Ectodermal cell (in vitro differentiated cells): ENCODE results near the gene TMCC3.
"Not testable (repeated sequence)": the region's sequence is repeated elsewhere in the genome, so short reads cannot be mapped to it uniquely, and the experiment has no call there.

Experiments
- H3K27ac ChIP-seq: 2 replicates; pipeline ENCODE4 v1.7.0; 2013; ENCODE audit warnings: mild to moderate bottlenecking, low read depth, low read length; ENCODE audit not compliant: insufficient read depth, poor library complexity, severe bottlenecking
- H3K27me3 ChIP-seq: 2 replicates; pipeline ENCODE4 v1.7.0; 2013; ENCODE audit warnings: mild to moderate bottlenecking, low read length; ENCODE audit not compliant: insufficient read depth, control insufficient read depth, poor library complexity, severe bottlenecking
- H3K36me3 ChIP-seq: one replicate; pipeline ENCODE4 v1.7.0; 2013; ENCODE audit warnings: low read length; ENCODE audit not compliant: control insufficient read depth, insufficient read depth
- H3K4me1 ChIP-seq: one replicate; pipeline ENCODE4 v1.7.0; 2013; ENCODE audit warnings: low read length; ENCODE audit not compliant: control insufficient read depth, insufficient read depth
- H3K4me3 ChIP-seq: 2 replicates; pipeline ENCODE4 v1.7.0; 2013; ENCODE audit warnings: low read depth, low read length, control low read depth; ENCODE audit not compliant: insufficient read depth
- H3K9me3 ChIP-seq: 2 replicates; pipeline ENCODE4 v1.7.0; 2013; ENCODE audit warnings: mild to moderate bottlenecking, low read length, moderate library complexity; ENCODE audit not compliant: control insufficient read depth
- WGBS, 2 experiments: methylation state at CpG; one replicate each; pipeline ENCODE4 v1.1.7; 2013; ENCODE audit warnings: missing lambda C conversion rate in 2 of 2; 5-methylcytosine and 5-hydroxymethylcytosine counted together

Gene TMCC3

DNA sequence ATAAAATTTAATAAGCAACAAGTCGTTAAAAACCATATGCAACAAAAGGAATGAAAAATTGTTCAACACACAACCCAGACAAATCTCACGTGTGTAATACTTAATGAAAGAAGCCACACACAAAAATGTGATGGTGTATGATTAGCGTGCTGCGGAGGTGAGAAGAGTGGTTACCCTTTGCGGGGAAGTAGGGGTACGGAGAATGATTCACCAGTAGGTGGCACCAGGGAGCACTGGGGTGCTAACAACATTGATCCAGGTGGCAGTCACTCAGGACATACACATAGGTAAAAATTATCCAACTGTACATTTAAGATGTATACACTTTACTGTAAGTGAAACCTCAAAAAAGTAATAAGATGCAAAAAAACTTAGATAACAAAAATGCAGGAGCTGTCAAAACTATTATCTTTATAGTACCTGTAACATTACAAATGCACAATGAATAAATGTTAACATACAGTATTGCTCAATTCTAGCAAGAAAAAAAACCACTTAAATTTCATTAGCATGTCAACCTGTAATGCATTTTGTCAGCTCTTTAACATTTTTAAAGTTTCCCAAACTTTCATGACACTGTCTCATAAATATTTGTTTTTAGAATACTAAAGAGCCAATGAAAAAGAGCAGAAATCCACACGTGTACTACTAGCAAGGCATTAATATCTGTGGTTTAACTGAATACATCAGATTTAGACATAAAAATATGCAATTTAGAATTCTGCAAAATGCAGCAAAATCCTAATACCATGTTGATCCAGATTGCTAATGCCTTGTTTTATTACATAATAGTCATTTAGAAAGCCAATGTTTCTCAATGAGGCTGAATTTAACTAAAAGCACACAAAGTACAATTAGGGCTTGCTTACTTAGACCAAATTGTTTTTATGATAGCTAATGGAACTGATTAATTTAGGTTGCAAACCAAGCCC, 46.7 kb downstream of the TMCC3 start:
- Histone ChIP-seq H3K27me3 (no peaks in the 10 kb centered on the region), H3K36me3 (no peaks in the 10 kb centered on the region), H3K4me1 (no peaks in the 10 kb centered on the region), H3K4me3 (no peak overlapping the region), H3K27ac (no peak overlapping the region), H3K9me3 (no peaks in the 10 kb centered on the region)
- WGBS, 2 experiments, result 71 to 73% methylated on average over 6 to 7 of the region's 7 CpGs

DNA sequence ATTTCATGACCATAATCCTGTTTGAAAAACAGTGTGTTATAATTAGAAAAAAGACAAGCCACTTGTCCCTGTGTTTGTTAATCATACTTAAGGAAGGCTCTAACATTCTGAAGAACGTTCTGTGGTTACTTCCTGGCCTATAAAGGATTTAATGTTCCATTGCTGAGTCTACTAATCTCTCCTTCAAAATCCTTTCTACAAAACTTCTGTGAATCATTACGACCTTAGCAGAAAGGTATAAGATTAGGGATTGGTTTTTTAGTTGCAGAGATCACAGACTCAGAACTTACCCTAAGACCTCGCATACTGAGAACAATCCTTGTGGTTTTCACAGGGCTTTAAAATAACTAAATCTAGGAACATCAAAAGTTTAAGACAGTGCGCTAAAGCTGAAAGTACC, 48.3 kb downstream of the TMCC3 start:
- 95 to 96% methylated on average over 3 to 4 of the region's 4 CpGs for WGBS, 2 experiments
- H3K9me3 ChIP-seq, result no peaks in the 10 kb centered on the region
- H3K4me3 ChIP-seq, result no peak overlapping the region
- H3K4me1 ChIP-seq, result no peaks in the 10 kb centered on the region
- H3K27me3 ChIP-seq, result no peaks in the 10 kb centered on the region
- H3K36me3 ChIP-seq, result no peaks in the 10 kb centered on the region
- no peak overlapping the region for H3K27ac ChIP-seq

DNA sequence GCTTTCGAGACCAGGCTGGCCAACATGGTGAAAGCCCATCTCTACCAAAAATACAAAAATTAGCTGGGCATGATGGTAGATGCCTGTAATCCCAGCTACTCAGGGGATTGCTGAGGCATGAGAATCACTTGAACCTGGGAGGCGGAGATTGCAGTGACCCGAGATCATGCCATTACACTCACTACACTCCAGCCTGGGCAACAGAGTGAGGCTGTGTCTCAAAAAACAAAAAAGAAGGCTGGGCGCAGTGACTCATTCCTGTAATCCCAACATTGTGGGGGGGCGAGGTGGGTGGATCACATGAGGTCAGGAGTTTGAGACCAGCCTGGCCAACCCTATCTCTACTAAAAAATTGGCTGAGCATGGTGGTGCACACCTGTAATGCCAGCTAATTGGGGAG, 49.0 kb downstream of the TMCC3 start:
- not testable (repeated sequence) for H3K4me1 ChIP-seq, H3K9me3 ChIP-seq, H3K36me3 ChIP-seq, H3K27ac ChIP-seq, H3K27me3 ChIP-seq, H3K4me3 ChIP-seq
- WGBS, 2 experiments, result 91 to 95% methylated on average over 5 of the region's 5 CpGs

DNA sequence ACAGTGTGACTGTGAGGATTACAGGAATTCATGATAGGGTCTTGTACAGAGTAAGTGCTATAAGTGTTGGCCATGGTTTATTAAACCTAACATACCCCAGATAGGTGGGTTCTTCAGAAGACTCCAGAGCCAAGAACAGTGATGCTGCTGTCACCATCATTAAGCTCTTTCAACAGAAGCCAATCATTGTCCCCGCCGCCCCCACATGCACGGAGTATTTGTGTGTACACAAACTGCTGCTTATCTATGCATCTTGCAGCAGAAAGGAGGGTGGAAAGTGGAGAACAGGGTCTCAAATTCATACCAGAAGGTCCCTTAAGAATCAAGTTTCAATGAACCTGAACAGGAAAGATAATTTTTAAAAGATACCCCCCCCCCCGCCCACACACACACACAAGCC, 51.2 kb downstream of the TMCC3 start:
- Histone ChIP-seq H3K27me3 (no peaks in the 10 kb centered on the region), H3K4me1 (no peaks in the 10 kb centered on the region), H3K27ac (no peak overlapping the region), H3K36me3 (no peaks in the 10 kb centered on the region), H3K4me3 (no peak overlapping the region), H3K9me3 (no peaks in the 10 kb centered on the region)
- WGBS, 2 experiments, result 68 to 97% methylated on average over 3 to 4 of the region's 4 CpGs

DNA sequence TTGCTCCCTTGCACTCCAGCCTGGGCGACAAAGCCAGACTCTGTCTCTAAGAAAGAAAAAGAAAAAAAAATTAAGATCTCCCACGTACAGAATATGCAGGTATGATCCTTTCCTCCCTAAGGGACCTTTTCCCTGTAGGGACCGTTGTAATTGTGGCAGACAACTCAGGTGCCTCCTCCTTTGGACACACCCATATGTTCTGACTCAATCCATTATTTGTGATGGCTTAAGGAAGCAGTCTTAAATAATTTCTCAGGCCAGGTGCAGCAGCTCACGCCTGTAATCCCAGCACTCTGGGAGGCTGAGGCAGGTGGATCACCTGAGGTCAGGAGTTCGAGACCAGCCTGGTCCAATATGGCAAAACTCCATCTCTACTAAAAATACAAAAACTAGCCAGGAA, 53.1 kb downstream of the TMCC3 start:
- Histone ChIP-seq H3K36me3 (no peaks in the 10 kb centered on the region), H3K27me3 (no peaks in the 10 kb centered on the region), H3K4me1 (no peaks in the 10 kb centered on the region), H3K9me3 (no peaks in the 10 kb centered on the region), H3K4me3 (no peak overlapping the region), H3K27ac (no peak overlapping the region)
- WGBS, 2 experiments, result 93% methylated on average over 5 of the region's 5 CpGs

DNA sequence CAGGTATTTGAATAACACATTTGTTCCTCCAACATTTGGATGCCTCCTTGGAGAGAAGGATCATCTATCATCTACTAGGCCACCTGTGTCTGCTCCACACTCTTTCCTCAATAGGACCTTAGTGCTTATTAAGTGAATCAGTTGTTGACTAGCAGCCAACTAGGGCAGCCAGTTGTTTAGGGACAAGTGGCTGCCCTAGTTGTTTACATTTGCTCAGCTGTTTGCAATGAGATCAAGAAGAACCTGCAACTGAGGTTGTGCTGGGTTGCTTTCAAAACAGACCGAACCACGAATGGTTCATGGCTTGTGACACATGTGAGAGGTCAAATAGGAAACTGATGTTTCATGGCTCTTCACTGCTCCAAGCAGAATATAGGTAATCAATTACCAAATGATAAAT, 53.8 kb downstream of the TMCC3 start:
- Histone ChIP-seq H3K36me3 (no peaks in the 10 kb centered on the region), H3K9me3 (no peaks in the 10 kb centered on the region), H3K4me3 (no peak overlapping the region), H3K27ac (no peak overlapping the region), H3K27me3 (no peaks in the 10 kb centered on the region), H3K4me1 (no peaks in the 10 kb centered on the region)
- 85 to 89% methylated on average over 2 of the region's 2 CpGs for WGBS, 2 experiments

DNA sequence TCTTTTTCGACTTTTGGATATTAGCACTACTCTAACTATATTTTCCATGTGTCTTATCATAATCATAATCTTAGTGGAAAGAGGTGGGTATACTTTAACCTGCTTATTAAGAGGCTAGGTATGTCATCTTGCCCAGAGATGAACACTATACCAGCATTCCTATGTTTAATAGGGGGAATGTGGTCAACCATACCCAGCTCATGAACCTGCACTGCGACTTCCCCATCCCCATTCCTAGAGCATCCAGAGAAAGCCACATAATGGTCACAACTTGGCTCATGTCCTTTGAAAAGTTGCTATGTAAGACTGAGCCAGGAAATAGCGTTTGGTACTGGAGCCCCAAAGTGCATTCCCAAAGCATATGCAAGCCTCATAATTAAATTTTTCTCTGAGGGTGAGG, 55.2 kb downstream of the TMCC3 start:
- Histone ChIP-seq H3K4me3 (no peak overlapping the region), H3K4me1 (peaks cover 4% of the 10 kb centered on the region), H3K27ac (no peak overlapping the region), H3K27me3 (peaks cover 7% of the 10 kb centered on the region), H3K9me3 (no peaks in the 10 kb centered on the region), H3K36me3 (no peaks in the 10 kb centered on the region)
- WGBS, 2 experiments, result 85 to 95% methylated on average over 3 of the region's 3 CpGs

DNA sequence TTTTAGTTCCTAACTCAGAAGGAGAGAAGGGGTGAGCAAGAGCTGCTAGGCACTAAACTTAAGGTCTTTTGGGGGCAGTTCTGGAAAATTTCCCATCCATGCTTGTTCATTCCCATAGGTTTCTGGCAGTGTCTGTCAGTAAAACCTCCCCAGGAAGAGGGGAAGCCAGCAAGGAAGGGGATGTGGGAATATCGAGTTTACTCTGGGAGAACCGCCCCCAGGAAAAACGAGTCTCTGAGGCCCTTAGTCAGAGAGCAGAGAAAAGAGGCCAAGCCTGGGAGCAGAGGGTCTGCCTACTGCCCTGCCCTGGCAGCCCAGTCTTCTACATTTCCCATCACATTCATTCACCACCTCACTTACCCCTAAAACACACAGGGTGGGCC, 55.9 kb downstream of the TMCC3 start:
- no peak overlapping the region for H3K4me3 ChIP-seq
- H3K27me3 ChIP-seq, result peaks cover 7% of the 10 kb centered on the region
- H3K4me1 ChIP-seq, result peaks cover 4% of the 10 kb centered on the region
- no peaks in the 10 kb centered on the region for H3K9me3 ChIP-seq
- H3K27ac ChIP-seq, result no peak overlapping the region
- H3K36me3 ChIP-seq, result no peaks in the 10 kb centered on the region
- 64 to 69% methylated on average over 3 of the region's 3 CpGs for WGBS, 2 experiments

DNA sequence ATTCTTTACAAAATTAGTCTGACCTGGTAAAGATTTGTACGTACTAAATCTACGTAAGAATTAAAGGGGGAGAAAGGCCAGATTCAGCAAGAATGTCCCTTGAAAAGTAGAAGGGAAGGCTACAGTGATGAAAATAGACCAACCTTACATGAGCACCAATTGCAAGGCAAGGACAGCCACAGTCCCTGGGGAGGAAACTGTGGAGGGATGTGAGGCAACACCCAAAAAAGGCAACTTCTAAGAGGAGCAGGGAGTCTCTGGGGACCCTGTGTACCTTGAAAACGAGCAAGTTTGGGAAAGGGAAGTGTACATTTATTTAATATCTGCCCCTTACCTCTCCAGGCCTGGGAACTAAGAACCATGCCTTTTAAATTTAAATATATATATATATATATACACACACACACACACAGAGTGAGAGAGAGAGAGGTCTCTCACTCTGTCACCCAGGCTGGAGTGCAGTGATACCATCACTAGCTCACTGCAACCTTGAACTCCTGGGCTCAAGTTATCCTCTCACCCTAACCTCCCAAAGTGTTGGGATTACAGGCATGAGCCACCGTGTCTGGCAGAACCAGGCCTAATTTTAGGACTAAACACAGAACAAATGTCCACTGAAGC, 56.4 kb downstream of the TMCC3 start:
- peaks cover 7% of the 10 kb centered on the region for H3K27me3 ChIP-seq
- no peaks in the 10 kb centered on the region for H3K36me3 ChIP-seq
- WGBS, 2 experiments, result 71 to 98% methylated on average over 3 to 4 of the region's 4 CpGs
- no peak overlapping the region for H3K4me3 ChIP-seq
- H3K4me1 ChIP-seq, result peaks cover 4% of the 10 kb centered on the region
- H3K27ac ChIP-seq, result no peak overlapping the region
- no peaks in the 10 kb centered on the region for H3K9me3 ChIP-seq

DNA sequence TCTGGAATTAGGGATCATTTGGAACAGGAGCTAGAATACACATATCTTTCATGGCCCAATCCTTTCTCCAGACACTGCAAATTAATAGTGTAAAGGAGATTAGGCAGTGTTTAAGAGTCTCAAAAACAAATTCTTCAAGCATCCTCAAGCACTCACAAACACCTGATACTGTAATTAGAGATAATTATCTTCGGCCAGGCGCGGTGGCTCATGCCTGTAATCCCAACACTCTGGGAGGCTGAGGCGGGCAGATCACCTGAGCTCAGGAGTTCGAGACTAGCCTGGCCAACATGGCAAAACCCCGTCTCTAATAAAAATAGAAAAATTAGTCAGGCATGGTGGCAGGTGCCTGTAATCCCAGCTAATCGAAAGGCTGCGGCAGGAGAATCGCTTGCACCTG, 57.6 kb downstream of the TMCC3 start:
- H3K9me3 ChIP-seq, H3K27ac ChIP-seq, H3K36me3 ChIP-seq, H3K4me1 ChIP-seq, H3K27me3 ChIP-seq, H3K4me3 ChIP-seq: not testable (repeated sequence)
- WGBS, 2 experiments, result 82 to 83% methylated on average over 9 of the region's 9 CpGs
